ENCODE data around the gene ABCD3. TPM values are rescaled to one million over a fixed set of nuclear protein-coding genes. Genes with fewer than 3 reads are reported as not detected.

The ABCD3 gene
- polyA plus RNA-seq (2011; rRNA removed) = 34.5 and 44.8 TPM in 2 replicates
- polyA plus RNA-seq (2012; cell fraction: cytosol; rRNA removed) = 7.3 and 8.0 TPM in 2 replicates
- 4.2 and 9.3 TPM in 2 replicates for polyA plus RNA-seq (2012; cell fraction: nucleus; rRNA removed)
- polyA plus RNA-seq (2017; fragmentation: RNase III; extraction: RNeasy Plus Mini Kit Qiagen cat#74134 plus additional on column Dnase treatment) = 31.3 to 34.1 TPM (median 32.3 TPM) in 3 replicates
- polyA minus RNA-seq (2011; rRNA and poly(A)+ RNA removed) = 17.1 and 18.0 TPM in 2 replicates

DNA sequence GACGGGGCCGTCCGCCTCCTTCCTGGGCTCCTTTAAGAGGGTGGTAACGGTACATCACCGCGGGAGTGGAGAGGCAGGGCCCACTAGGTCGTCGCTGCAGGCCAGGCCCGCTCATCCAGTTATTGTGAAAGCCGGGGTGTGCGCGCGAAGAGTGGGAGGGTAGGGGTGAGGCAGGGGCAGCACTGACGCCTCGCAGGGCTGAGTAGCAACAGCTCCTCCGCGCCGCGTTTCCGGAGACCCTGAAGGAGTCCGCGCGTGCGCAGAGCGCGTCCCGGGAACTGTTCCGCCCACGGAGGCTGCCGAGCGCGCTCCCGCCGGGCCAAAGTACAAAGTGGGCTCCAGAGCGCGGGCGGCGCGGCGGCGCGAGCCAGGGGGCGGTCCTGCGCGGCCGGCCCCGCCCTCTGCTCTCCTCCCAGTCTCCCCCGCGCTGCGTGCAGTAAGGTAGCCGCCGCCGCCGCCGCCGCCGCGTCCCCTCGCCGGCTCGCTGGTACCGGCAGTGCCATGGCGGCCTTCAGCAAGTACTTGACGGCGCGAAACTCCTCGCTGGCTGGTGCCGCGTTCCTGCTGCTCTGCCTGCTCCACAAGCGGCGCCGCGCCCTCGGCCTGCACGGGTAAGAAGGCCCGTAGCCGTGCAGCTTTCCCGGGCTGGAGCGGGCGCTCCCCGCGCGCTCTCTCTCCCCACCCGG lies at the start of gene ABCD3:
ABCD3 (plus strand) TSS at position 412 of the 686 bp plus-strand sequence; CDS start at position 502, 90 bp downstream.
- Histone ChIP-seq H3K4me3 (peak within 1 kb of the TSS; percentile 94), H3K4me1 (peaks cover 46% of the 10 kb centered on the region), H3K9me3 (no peaks in the 10 kb centered on the region), H3K4me2 (peak within 1 kb of the TSS; percentile 93), H3K27ac (peak within 1 kb of the TSS; percentile 92)
- 5% methylated on average over 5 of the region's 84 CpGs for WGBS (ENCODE audit: missing lambda C conversion rate)
- ChIA-PET CTCF (interaction anchor here (0.9 to 1.3 kb wide), 3 partner anchors 63 to 378 kb away, joined by 3 to 5 read pairs (median 3); no protein-coding TSS in a partner anchor), POLR2A (interaction anchor here (0.6 to 2.4 kb wide), 8 partner anchors 11 to 392 kb away, joined by 3 to 12 read pairs (median 4); no protein-coding TSS in a partner anchor)
- DNase-seq (ENCODE audit: low read depth in 1 of 2, low spot score in 1 of 2) = peak; percentile 68 to 96
- peak; percentile 94 for ATAC-seq
- FAIRE-seq = no peak
- no peak for TF ChIP-seq ZFP36 (IDR thresholded peaks at IDR 0.05; ENCODE audit: borderline replicate concordance, partially characterized antibody)
- TF ChIP-seq NFE2L2 (conservative IDR thresholded peaks at IDR 0.05; ENCODE audit: low read length) = no peak
- TF ChIP-seq BHLHE40 (IDR thresholded peaks at IDR 0.05; ENCODE audit: low read depth, low read length) = no peak
- no peak for TF ChIP-seq FOSL2 (IDR thresholded peaks at IDR 0.05)
- no peak for TF ChIP-seq FOSL2 (CRISPR knock-in tag; IDR thresholded peaks at IDR 0.05)
- TF ChIP-seq, protein P1, sequence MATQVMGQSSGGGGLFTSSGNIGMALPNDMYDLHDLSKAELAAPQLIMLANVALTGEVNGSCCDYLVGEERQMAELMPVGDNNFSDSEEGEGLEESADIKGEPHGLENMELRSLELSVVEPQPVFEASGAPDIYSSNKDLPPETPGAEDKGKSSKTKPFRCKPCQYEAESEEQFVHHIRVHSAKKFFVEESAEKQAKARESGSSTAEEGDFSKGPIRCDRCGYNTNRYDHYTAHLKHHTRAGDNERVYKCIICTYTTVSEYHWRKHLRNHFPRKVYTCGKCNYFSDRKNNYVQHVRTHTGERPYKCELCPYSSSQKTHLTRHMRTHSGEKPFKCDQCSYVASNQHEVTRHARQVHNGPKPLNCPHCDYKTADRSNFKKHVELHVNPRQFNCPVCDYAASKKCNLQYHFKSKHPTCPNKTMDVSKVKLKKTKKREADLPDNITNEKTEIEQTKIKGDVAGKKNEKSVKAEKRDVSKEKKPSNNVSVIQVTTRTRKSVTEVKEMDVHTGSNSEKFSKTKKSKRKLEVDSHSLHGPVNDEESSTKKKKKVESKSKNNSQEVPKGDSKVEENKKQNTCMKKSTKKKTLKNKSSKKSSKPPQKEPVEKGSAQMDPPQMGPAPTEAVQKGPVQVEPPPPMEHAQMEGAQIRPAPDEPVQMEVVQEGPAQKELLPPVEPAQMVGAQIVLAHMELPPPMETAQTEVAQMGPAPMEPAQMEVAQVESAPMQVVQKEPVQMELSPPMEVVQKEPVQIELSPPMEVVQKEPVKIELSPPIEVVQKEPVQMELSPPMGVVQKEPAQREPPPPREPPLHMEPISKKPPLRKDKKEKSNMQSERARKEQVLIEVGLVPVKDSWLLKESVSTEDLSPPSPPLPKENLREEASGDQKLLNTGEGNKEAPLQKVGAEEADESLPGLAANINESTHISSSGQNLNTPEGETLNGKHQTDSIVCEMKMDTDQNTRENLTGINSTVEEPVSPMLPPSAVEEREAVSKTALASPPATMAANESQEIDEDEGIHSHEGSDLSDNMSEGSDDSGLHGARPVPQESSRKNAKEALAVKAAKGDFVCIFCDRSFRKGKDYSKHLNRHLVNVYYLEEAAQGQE (IDR thresholded peaks at IDR 0.05) = no peak
- TF ChIP-seq, protein P2, sequence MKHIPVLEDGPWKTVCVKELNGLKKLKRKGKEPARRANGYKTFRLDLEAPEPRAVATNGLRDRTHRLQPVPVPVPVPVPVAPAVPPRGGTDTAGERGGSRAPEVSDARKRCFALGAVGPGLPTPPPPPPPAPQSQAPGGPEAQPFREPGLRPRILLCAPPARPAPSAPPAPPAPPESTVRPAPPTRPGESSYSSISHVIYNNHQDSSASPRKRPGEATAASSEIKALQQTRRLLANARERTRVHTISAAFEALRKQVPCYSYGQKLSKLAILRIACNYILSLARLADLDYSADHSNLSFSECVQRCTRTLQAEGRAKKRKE (CRISPR knock-in tag; IDR thresholded peaks at IDR 0.05; ENCODE audit: low read depth) = no peak
- TF ChIP-seq TFCP2L1 (CRISPR knock-in tag; IDR thresholded peaks at IDR 0.05) = no peak
- no peak for TF ChIP-seq CHD2 (IDR thresholded peaks at IDR 0.05; ENCODE audit: low read length, partially characterized antibody)
- TF ChIP-seq, protein P3, sequence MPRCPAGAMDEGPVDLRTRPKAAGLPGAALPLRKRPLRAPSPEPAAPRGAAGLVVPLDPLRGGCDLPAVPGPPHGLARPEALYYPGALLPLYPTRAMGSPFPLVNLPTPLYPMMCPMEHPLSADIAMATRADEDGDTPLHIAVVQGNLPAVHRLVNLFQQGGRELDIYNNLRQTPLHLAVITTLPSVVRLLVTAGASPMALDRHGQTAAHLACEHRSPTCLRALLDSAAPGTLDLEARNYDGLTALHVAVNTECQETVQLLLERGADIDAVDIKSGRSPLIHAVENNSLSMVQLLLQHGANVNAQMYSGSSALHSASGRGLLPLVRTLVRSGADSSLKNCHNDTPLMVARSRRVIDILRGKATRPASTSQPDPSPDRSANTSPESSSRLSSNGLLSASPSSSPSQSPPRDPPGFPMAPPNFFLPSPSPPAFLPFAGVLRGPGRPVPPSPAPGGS (IDR thresholded peaks at IDR 0.05) = 0 out of 3 replicates have a peak, but pooled peaks have one; percentile 54
- no peak for TF ChIP-seq HOXA7 (CRISPR knock-in tag; IDR thresholded peaks at IDR 0.05)
- TF ChIP-seq EHF (CRISPR knock-in tag; IDR thresholded peaks at IDR 0.05) = no peak
- TF ChIP-seq, protein P4, sequence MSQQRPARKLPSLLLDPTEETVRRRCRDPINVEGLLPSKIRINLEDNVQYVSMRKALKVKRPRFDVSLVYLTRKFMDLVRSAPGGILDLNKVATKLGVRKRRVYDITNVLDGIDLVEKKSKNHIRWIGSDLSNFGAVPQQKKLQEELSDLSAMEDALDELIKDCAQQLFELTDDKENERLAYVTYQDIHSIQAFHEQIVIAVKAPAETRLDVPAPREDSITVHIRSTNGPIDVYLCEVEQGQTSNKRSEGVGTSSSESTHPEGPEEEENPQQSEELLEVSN (IDR thresholded peaks at IDR 0.05; ENCODE audit: borderline replicate concordance, low read depth) = peak; percentile 23; the same call in 1 of the 2 replicates
- TF ChIP-seq NPAS2 (CRISPR knock-in tag; IDR thresholded peaks at IDR 0.05; ENCODE audit: borderline replicate concordance) = no peak
- no peak for TF ChIP-seq SREBF2 (IDR thresholded peaks at IDR 0.05)
- peak in 1 of 2 experiments; percentile 4; a peak in 1 of 5 replicates for TF ChIP-seq RAD21 (conservative IDR thresholded peaks at IDR 0.05 in 1 of 2, IDR thresholded peaks at IDR 0.05 in 1 of 2)
- no peak for TF ChIP-seq ESRRA (IDR thresholded peaks at IDR 0.05; ENCODE audit: borderline replicate concordance, low read length)
- no peak for TF ChIP-seq SMC3 (IDR thresholded peaks at IDR 0.05)
- TF ChIP-seq CEBPB (IDR thresholded peaks at IDR 0.05) = peak; percentile 25 to 85; a peak in 3 of 4 replicates
- TF ChIP-seq POLR2A (IDR thresholded peaks at IDR 0.05; ENCODE audit: low read length) = peak; percentile 67
- TF ChIP-seq, protein P5, sequence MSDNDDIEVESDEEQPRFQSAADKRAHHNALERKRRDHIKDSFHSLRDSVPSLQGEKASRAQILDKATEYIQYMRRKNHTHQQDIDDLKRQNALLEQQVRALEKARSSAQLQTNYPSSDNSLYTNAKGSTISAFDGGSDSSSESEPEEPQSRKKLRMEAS (IDR thresholded peaks at IDR 0.05) = peak; percentile 75
- TF ChIP-seq CBX8 (IDR thresholded peaks at IDR 0.05) = no peak
- no peak for TF ChIP-seq CBX2 (IDR thresholded peaks at IDR 0.05; ENCODE audit: borderline replicate concordance, low read depth)
- TF ChIP-seq, protein P6, sequence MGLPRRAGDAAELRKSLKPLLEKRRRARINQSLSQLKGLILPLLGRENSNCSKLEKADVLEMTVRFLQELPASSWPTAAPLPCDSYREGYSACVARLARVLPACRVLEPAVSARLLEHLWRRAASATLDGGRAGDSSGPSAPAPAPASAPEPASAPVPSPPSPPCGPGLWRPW (IDR thresholded peaks at IDR 0.05) = no peak
- TF ChIP-seq HDAC2 (IDR thresholded peaks at IDR 0.05) = no peak
- TF ChIP-seq TP53 (CRISPR knock-in tag; IDR thresholded peaks at IDR 0.05) = no peak
- TF ChIP-seq JUNB (IDR thresholded peaks at IDR 0.05) = no peak
- TF ChIP-seq EP300 (IDR thresholded peaks at IDR 0.05) = no peak
- 0 out of 2 replicates have a peak, but pooled peaks have one; percentile 29 for TF ChIP-seq KDM5A (IDR thresholded peaks at IDR 0.05)
- TF ChIP-seq MAZ (IDR thresholded peaks at IDR 0.05; ENCODE audit: borderline replicate concordance, low read depth, low read length) = no peak
- TF ChIP-seq PHF8 (IDR thresholded peaks at IDR 0.05; ENCODE audit: borderline replicate concordance, low read depth) = no peak
- TF ChIP-seq ZSCAN20 (CRISPR knock-in tag; IDR thresholded peaks at IDR 0.05) = no peak
- no peak for TF ChIP-seq ZC3H11A (IDR thresholded peaks at IDR 0.05)
- no peak for TF ChIP-seq HOXB5 (CRISPR knock-in tag; IDR thresholded peaks at IDR 0.05)
- no peak for TF ChIP-seq GATA3 (IDR thresholded peaks at IDR 0.05; ENCODE audit: borderline replicate concordance)
- TF ChIP-seq CHD4 (IDR thresholded peaks at IDR 0.05; ENCODE audit: borderline replicate concordance) = no peak

All from A549 (cell line).